MCF 10A (cell line): ENCODE measurements around the gene TMEM150A. TPM values are rescaled to one million over a fixed set of nuclear protein-coding genes. Genes with fewer than 3 reads are reported as not detected.

ENCODE experiments used
- BruUV-seq: library from RNA; stranded (reverse); fragments of 400-500 nt; replicated peaks from 2 replicates; lab custom pipeline; 2021; lab: Mats Ljungman, UMichigan
- CTCF ChIA-PET: fragments of 300-600 bp; sonication (Branson Sonifier 250); formaldehyde crosslinking; extraction: SDS; loops from one replicate; lab custom pipeline; 2021; ENCODE audit warnings: antibody characterized with exemption, inconsistent platforms; lab: Yijun Ruan, JAX
- POLR2A ChIA-PET: fragments of 300-600, 350-650 bp; sonication (Branson Sonifier 250); formaldehyde crosslinking; extraction: SDS; loops from one replicate; lab custom pipeline; 2020; ENCODE audit warnings: antibody characterized with exemption, inconsistent platforms; lab: Yijun Ruan, JAX
- DNase-seq: peaks from one replicate; pipeline ENCODE4 v3.0.0-alpha.2; 2018; ENCODE audit not compliant: unreplicated experiment
- H3K27ac Mint-ChIP-seq: one replicate; pipeline ENCODE4 v1.8.0; 2022; ENCODE audit warnings: mild to moderate bottlenecking, low read depth, mixed read lengths; ENCODE audit not compliant: unreplicated experiment
- H3K27me3 Mint-ChIP-seq: one replicate; pipeline ENCODE4 v1.8.0; 2022; ENCODE audit warnings: mixed read lengths; ENCODE audit not compliant: insufficient read depth, unreplicated experiment
- H3K36me3 Mint-ChIP-seq: one replicate; pipeline ENCODE4 v1.8.0; 2022; ENCODE audit warnings: mild to moderate bottlenecking, moderate library complexity, mixed read lengths; ENCODE audit not compliant: insufficient read depth, unreplicated experiment
- H3K4me1 Mint-ChIP-seq: one replicate; pipeline ENCODE4 v1.8.0; 2022; ENCODE audit warnings: mixed read lengths; ENCODE audit not compliant: insufficient read depth, unreplicated experiment
- H3K4me3 Mint-ChIP-seq: one replicate; pipeline ENCODE4 v1.8.0; 2022; ENCODE audit warnings: mild to moderate bottlenecking, moderate library complexity, mixed read lengths; ENCODE audit not compliant: unreplicated experiment
- H3K9me3 Mint-ChIP-seq: one replicate; pipeline ENCODE4 v1.8.0; 2022; ENCODE audit warnings: mixed read lengths; ENCODE audit not compliant: unreplicated experiment
- intact Hi-C: fragments of 100-400 bp; cut with micrococcal nuclease; formaldehyde crosslinking; loops from 2 replicates; pipeline ENCODE4 v1.14.1; 2022
- total RNA-seq: library from RNA; stranded (reverse); gene quantifications from 2 replicates; pipeline ENCODE4 v1.2.3, GENCODE V29; 2022
- TF ChIP-seq, protein P1 (sequence below): fragments of 200-600 bp; IDR thresholded peaks from one replicate; pipeline ENCODE4 v1.8.0; 2022; ENCODE audit warnings: antibody characterized with exemption, mild to moderate bottlenecking; ENCODE audit not compliant: unreplicated experiment

Gene TMEM150A
- total RNA-seq, 1 experiment from 2014 or later: 12.5 TPM

DNA sequence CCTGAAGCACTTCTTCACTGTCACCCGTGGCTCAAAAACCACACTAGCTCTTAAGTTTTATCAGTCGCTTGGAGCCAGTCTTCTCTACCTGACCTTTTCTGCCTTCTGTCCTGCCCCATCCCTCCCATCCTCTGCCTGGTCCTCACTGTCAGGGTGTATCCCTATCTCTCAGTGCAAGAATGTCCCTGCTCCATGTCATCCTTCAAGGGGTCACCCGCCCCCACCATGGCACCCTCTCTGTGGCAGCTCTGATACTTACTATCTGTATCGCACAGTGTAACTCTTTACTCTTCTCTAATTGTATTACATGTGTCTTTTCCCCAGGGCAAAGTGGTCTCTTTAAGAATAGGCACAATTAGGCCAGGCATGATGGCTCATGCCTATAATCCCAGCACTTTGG, 13.9 kb downstream of the TMEM150A start:
- Mint-ChIP-seq H3K27me3 (no peaks in the 10 kb centered on the region), H3K4me3 (no peak overlapping the region), H3K27ac (no peak overlapping the region), H3K9me3 (no peaks in the 10 kb centered on the region), H3K4me1 (peaks cover 14% of the 10 kb centered on the region), H3K36me3 (peaks cover 5% of the 10 kb centered on the region)
- DNase-seq: no peak
- CTCF ChIA-PET: no interaction called here
- BruUV-seq: no TSS peak
- intact Hi-C loops: no loop called here
- TF ChIP-seq, protein P1, sequence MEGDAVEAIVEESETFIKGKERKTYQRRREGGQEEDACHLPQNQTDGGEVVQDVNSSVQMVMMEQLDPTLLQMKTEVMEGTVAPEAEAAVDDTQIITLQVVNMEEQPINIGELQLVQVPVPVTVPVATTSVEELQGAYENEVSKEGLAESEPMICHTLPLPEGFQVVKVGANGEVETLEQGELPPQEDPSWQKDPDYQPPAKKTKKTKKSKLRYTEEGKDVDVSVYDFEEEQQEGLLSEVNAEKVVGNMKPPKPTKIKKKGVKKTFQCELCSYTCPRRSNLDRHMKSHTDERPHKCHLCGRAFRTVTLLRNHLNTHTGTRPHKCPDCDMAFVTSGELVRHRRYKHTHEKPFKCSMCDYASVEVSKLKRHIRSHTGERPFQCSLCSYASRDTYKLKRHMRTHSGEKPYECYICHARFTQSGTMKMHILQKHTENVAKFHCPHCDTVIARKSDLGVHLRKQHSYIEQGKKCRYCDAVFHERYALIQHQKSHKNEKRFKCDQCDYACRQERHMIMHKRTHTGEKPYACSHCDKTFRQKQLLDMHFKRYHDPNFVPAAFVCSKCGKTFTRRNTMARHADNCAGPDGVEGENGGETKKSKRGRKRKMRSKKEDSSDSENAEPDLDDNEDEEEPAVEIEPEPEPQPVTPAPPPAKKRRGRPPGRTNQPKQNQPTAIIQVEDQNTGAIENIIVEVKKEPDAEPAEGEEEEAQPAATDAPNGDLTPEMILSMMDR: no peak
- POLR2A ChIA-PET: interaction anchor here (0.7 to 1.1 kb wide), 3 partner anchors 9 to 23 kb away, joined by 3 to 4 read pairs (median 3); no protein-coding TSS in a partner anchor

DNA sequence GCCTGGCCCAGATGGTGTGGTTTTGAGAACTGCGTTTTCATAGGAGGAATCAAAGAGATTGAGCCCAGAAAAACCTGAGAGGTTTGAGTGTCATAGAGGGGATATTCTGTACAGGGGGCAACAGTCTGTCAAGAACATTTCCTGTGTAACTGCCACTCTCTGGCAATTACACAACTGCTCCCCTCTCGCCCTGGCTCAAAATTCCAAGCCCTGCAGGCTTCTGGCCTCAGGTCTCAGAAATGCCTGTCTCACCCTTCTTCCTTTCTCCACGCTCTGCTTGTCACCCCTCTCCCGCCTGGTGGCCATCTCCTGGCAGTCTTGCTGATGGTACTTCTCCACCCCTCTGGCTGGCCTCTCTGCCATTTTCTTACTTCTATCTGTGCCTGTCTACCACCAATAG, 14.3 kb downstream of the TMEM150A start:
- DNase-seq: no peak
- Mint-ChIP-seq H3K27me3 (no peaks in the 10 kb centered on the region), H3K4me1 (peaks cover 14% of the 10 kb centered on the region), H3K27ac (no peak overlapping the region), H3K9me3 (no peaks in the 10 kb centered on the region), H3K36me3 (peaks cover 9% of the 10 kb centered on the region), H3K4me3 (no peak overlapping the region)
- TF ChIP-seq, protein P1: no peak
- no TSS peak for BruUV-seq
- ChIA-PET CTCF (no interaction called here), POLR2A (interaction anchor here (0.7 to 6.1 kb wide), 3 partner anchors 7 to 22 kb away, joined by 3 to 54 read pairs (median 5); partner anchors contain the start of genes RNF181 and VAMP8)
- intact Hi-C loops: no loop called here

DNA sequence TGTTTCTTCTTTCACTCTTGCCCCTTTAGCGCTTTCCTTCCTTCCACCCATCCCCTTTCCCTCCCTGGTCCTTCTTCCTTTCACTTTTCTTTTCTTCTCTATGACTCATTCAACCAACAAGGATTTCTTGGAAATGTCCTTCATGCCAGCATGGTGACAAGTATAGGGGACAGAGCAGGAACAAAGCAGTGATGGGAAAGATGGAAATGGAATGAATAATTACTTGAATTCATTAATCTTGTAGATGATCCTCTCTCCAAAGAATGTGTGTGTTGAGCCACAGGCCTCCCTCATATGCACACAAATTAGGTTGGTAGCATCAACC, 16.8 kb downstream of the TMEM150A start:
- intact Hi-C loops: no loop called here
- TF ChIP-seq, protein P1: no peak
- Mint-ChIP-seq H3K4me1 (peaks cover 14% of the 10 kb centered on the region), H3K9me3 (no peaks in the 10 kb centered on the region), H3K4me3 (no peak overlapping the region), H3K36me3 (peaks cover 29% of the 10 kb centered on the region), H3K27ac (peak overlapping the region; percentile 91), H3K27me3 (no peaks in the 10 kb centered on the region)
- no TSS peak for BruUV-seq
- no peak for DNase-seq
- CTCF ChIA-PET: interaction anchor here (0.7 to 1.3 kb wide), 2 partner anchors 11 to 43 kb away, joined by 3 to 4 read pairs; no protein-coding TSS in a partner anchor
- POLR2A ChIA-PET: interaction anchor here (0.8 to 6.1 kb wide), 5 partner anchors 10 to 231 kb away, joined by 3 to 54 read pairs (median 5); partner anchors contain the start of genes ELMOD3, RNF181 and TMEM150A

DNA sequence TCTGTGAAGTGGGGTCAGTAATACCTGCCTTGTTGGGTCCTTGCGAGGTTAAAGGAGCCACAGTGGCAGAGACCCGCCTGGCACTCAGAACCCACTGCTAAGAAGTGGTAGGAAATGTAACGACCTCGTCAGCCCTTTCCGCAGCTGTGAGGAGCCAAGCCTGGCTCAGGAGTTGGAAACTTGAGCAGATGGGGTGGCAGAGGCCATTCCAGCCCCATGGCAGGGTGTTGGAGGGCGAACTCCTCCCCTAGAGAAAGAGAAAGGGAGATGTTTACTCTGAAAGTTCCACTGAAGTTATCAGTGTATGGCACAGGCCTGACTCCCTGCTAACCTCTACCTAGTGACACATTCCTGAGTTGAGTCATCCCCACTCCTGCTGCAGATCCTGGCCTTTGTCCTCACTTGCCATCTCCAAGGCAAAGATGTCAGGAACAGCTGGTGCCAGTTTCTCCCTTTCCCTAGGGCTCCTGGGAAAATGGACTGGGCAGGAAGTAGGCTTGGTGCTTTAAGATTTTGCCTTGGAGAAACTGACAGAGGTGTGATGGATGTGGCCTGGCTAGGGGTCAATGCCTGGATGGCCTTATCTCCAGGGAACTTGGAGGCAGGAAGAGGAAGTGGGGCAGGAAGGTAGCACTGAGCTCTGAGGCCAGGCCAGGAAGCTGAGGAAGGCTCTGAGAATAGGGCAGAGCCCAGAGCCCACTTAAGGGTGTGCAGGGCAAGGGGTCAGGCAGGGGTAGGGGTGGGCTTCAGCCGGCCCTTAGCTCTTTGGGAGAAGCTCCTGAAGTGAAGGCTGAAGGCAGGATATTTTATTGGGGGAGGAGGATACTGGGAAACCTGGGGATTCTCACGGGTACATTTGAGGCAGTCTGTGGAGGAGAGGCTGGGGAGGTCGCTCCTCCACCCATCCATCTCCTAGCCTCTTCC, 17.4 kb downstream of the TMEM150A start:
- BruUV-seq: no TSS peak
- Mint-ChIP-seq H3K9me3 (no peaks in the 10 kb centered on the region), H3K27ac (peak overlapping the region; percentile 91), H3K4me3 (no peak overlapping the region), H3K27me3 (no peaks in the 10 kb centered on the region), H3K4me1 (peaks cover 14% of the 10 kb centered on the region), H3K36me3 (peaks cover 33% of the 10 kb centered on the region)
- intact Hi-C loops: no loop called here
- POLR2A ChIA-PET: interaction anchor here (0.6 to 6.1 kb wide), 7 partner anchors 10 to 230 kb away, joined by 3 to 54 read pairs (median 5); partner anchors contain the start of genes C2orf68, ELMOD3, RNF181 and TMEM150A
- CTCF ChIA-PET: interaction anchor here (0.6 to 1.3 kb wide), 3 partner anchors 11 to 165 kb away, joined by 3 to 4 read pairs (median 3); no protein-coding TSS in a partner anchor
- TF ChIP-seq, protein P1: no peak
- DNase-seq: peak; percentile 43
